Hepatocyte (in vitro differentiated cells): ENCODE data around the gene ZNF436. TPM values are rescaled to one million over a fixed set of nuclear protein-coding genes. Genes with fewer than 3 reads are reported as not detected.
"Not testable (repeated sequence)": the region's sequence is repeated elsewhere in the genome, so short reads cannot be mapped to it uniquely, and the experiment has no call there.

Experiments used
- DNase-seq: peaks from one replicate; pipeline ENCODE4 v3.0.0-alpha.2; 2016; ENCODE audit warnings: low spot score
- H2AFZ ChIP-seq: fragments of 200-600 bp; sonication (generic); 2 replicates; pipeline ENCODE4 v1.6.0; 2016; ENCODE audit warnings: antibody characterized with exemption, mild to moderate bottlenecking
- H3K27ac ChIP-seq: fragments of 200-600 bp; sonication (generic); 2 replicates; pipeline ENCODE4 v1.5.1; 2016; ENCODE audit warnings: mild to moderate bottlenecking
- H3K27me3 ChIP-seq: fragments of 200-600 bp; sonication (generic); 2 replicates; pipeline ENCODE4 v1.6.1; 2016
- H3K36me3 ChIP-seq: fragments of 200-600 bp; sonication (generic); replicated peaks from 2 replicates; pipeline ENCODE4 v1.5.1; 2016; ENCODE audit warnings: low read depth; ENCODE audit not compliant: insufficient read depth
- H3K4me1 ChIP-seq: fragments of 200-600 bp; sonication (generic); 2 replicates; pipeline ENCODE4 v1.5.1; 2016; ENCODE audit warnings: mild to moderate bottlenecking, moderate library complexity; ENCODE audit not compliant: insufficient read depth
- H3K4me2 ChIP-seq: fragments of 200-600 bp; sonication (generic); 2 replicates; pipeline ENCODE4 v1.6.0; 2016
- H3K4me3 ChIP-seq: fragments of 200-600 bp; sonication (generic); 2 replicates; pipeline ENCODE4 v1.5.1; 2016; ENCODE audit warnings: mild to moderate bottlenecking
- H3K79me2 ChIP-seq: fragments of 200-600 bp; sonication (generic); 2 replicates; pipeline ENCODE4 v1.6.0; 2017; ENCODE audit warnings: mild to moderate bottlenecking
- H3K9me2 ChIP-seq: fragments of 200-600 bp; sonication (generic); replicated peaks from 2 replicates; pipeline ENCODE4 v1.6.0; 2017; ENCODE audit warnings: mild to moderate bottlenecking; ENCODE audit not compliant: insufficient read depth
- H3K9me3 ChIP-seq: fragments of 200-600 bp; sonication (generic); 2 replicates; pipeline ENCODE4 v1.5.1; 2016; ENCODE audit warnings: low read depth, mild to moderate bottlenecking
- H4K20me1 ChIP-seq: fragments of 200-600 bp; sonication (generic); 2 replicates; pipeline ENCODE4 v1.6.0; 2016; ENCODE audit warnings: mild to moderate bottlenecking; ENCODE audit not compliant: insufficient read depth, poor library complexity, severe bottlenecking
- CTCF ChIP-seq: fragments of 200-600 bp; sonication (generic); IDR thresholded peaks from 2 replicates; pipeline ENCODE4 v1.5.1; 2016; ENCODE audit warnings: antibody characterized with exemption, mild to moderate bottlenecking; ENCODE audit not compliant: poor library complexity
- EZH2 ChIP-seq: fragments of 200-600 bp; sonication (generic); IDR thresholded peaks from 2 replicates; pipeline ENCODE4 v1.6.1; 2016; ENCODE audit warnings: antibody characterized with exemption, mild to moderate bottlenecking, borderline replicate concordance
- EZH2phosphoT487 ChIP-seq: fragments of 200-600 bp; sonication (generic); IDR thresholded peaks from one replicate; pipeline ENCODE4 v1.6.1; 2018; ENCODE audit warnings: antibody characterized with exemption, mild to moderate bottlenecking, low read depth, moderate library complexity; ENCODE audit not compliant: unreplicated experiment, severe bottlenecking
- WGBS: methylation state at CpG from one replicate; pipeline ENCODE4 v1.1.6; 2016; ENCODE audit warnings: low lambda C conversion rate; ENCODE audit errors: missing lambda C conversion rate; 5-methylcytosine and 5-hydroxymethylcytosine counted together
- polyA plus RNA-seq: library from polyadenylated mRNA; unstranded; fragments of >200 nt; fragmentation: Nextera tagmentation; extraction: Ambion mirVana; gene quantifications from 2 replicates; pipeline ENCODE4 v1.2.1, GENCODE V29; 2016
- total RNA-seq: library from RNA; depleted of rRNA; stranded (reverse); fragments of >200 nt; gene quantifications from 2 replicates; pipeline ENCODE4 v1.2.3, GENCODE V29; 2014

The ZNF436 gene
- total and polyA plus RNA-seq, 2 experiments from 2014 or later: 7.5 to 15.5 TPM

GRCh38 chr1:23325393-23325792, 44.2 kb downstream of the ZNF436 start:
- Histone ChIP-seq H2AFZ (no peak overlapping the region), H3K4me1 (no peaks in the 10 kb centered on the region), H3K9me3 (no peaks in the 10 kb centered on the region), H3K79me2 (peaks cover 92% of the 10 kb centered on the region), H3K4me2 (no peak overlapping the region), H3K9me2 (no peaks in the 10 kb centered on the region), H3K27me3 (no peaks in the 10 kb centered on the region), H3K27ac (no peak overlapping the region), H3K4me3 (no peak overlapping the region), H3K36me3 (no peaks in the 10 kb centered on the region), H4K20me1 (peaks cover 55% of the 10 kb centered on the region)
- TF ChIP-seq EZH2phosphoT487 (no peak), CTCF (no peak), EZH2 (no peak)
- DNase-seq: no peak
- 94% methylated on average over 2 of the region's 2 CpGs for WGBS

GRCh38 chr1:23322770-23323169, 46.9 kb downstream of the ZNF436 start:
- H3K4me1 ChIP-seq: no peaks in the 10 kb centered on the region
- no peaks in the 10 kb centered on the region for H3K36me3 ChIP-seq
- H3K79me2 ChIP-seq: peaks cover 88% of the 10 kb centered on the region
- peaks cover 36% of the 10 kb centered on the region for H4K20me1 ChIP-seq
- TF ChIP-seq CTCF (no peak), EZH2 (no peak), EZH2phosphoT487 (no peak)
- no peak for DNase-seq
- no peak overlapping the region for H3K27ac ChIP-seq
- no peaks in the 10 kb centered on the region for H3K9me3 ChIP-seq
- H3K9me2 ChIP-seq: no peaks in the 10 kb centered on the region
- no peaks in the 10 kb centered on the region for H3K27me3 ChIP-seq
- WGBS: 88% methylated on average over 1 of the region's 1 CpG
- H3K4me2 ChIP-seq: no peak overlapping the region
- no peak overlapping the region for H2AFZ ChIP-seq
- H3K4me3 ChIP-seq: no peak overlapping the region

- peaks cover 65% of the 10 kb centered on the region for H3K79me2 ChIP-seq
- not testable (repeated sequence) for H3K27me3 ChIP-seq, H2AFZ ChIP-seq, H3K4me3 ChIP-seq, H3K9me2 ChIP-seq, H3K36me3 ChIP-seq, H3K9me3 ChIP-seq, H3K27ac ChIP-seq, DNase-seq, H3K4me1 ChIP-seq, H4K20me1 ChIP-seq, H3K4me2 ChIP-seq
- 93% methylated on average over 7 of the region's 7 CpGs for WGBS
Measured at GRCh38 chr1:23310280-23310679, 59.4 kb downstream of the ZNF436 start.

Other genes with a start within 250 kb of the ZNF436 start
- 21.2 and 23.3 TPM in 2 replicates for gene LUZP1, start 201.0 kb downstream of the ZNF436 start, total RNA-seq
- gene LUZP1, start 201.0 kb downstream of the ZNF436 start, polyA plus RNA-seq: 27.6 and 32.5 TPM in 2 replicates
- 0.07 and 0.40 TPM in 2 replicates for gene HTR1D, start 152.3 kb downstream of the ZNF436 start, total RNA-seq
- 0.19 TPM in 1 of 2 replicates, not detected in the other for gene HTR1D, start 152.3 kb downstream of the ZNF436 start, polyA plus RNA-seq
- 104 and 106 TPM in 2 replicates for gene HNRNPR, start 25.6 kb downstream of the ZNF436 start, total RNA-seq
- 105 and 112 TPM in 2 replicates for gene HNRNPR, start 25.6 kb downstream of the ZNF436 start, polyA plus RNA-seq
- 30.2 and 30.8 TPM in 2 replicates for gene TCEA3, start 54.9 kb upstream of the ZNF436 start, total RNA-seq
- 27.6 and 31.2 TPM in 2 replicates for gene TCEA3, start 54.9 kb upstream of the ZNF436 start, polyA plus RNA-seq
- gene ASAP3, start 114.3 kb upstream of the ZNF436 start, total RNA-seq: 34.2 and 45.1 TPM in 2 replicates
- gene ASAP3, start 114.3 kb upstream of the ZNF436 start, polyA plus RNA-seq: 28.8 and 35.1 TPM in 2 replicates
- 0.76 and 1.2 TPM in 2 replicates for gene E2F2, start 161.4 kb upstream of the ZNF436 start, total RNA-seq
- 0.21 and 0.85 TPM in 2 replicates for gene E2F2, start 161.4 kb upstream of the ZNF436 start, polyA plus RNA-seq
- 155 and 186 TPM in 2 replicates for gene ID3, start 189.7 kb upstream of the ZNF436 start, total RNA-seq
- gene ID3, start 189.7 kb upstream of the ZNF436 start, polyA plus RNA-seq: 314 and 336 TPM in 2 replicates